Karpas-422 (cell line): ENCODE results near the gene HLA-C. TPM values are rescaled to one million over a fixed set of nuclear protein-coding genes. Genes with fewer than 3 reads are reported as not detected.
"Not testable (repeated sequence)": the region's sequence is repeated elsewhere in the genome, so short reads cannot be mapped to it uniquely, and the experiment has no call there.

Source experiments
- DNase-seq: peaks from one replicate; pipeline ENCODE4 v3.0.0-alpha.2; 2015
- H2AFZ ChIP-seq: fragments of 200-600 bp; sonication (generic); 2 replicates; pipeline ENCODE4 v1.6.1; 2014; ENCODE audit warnings: antibody characterized with exemption, low read length, mixed read lengths
- H3K27ac ChIP-seq: fragments of 200-600 bp; sonication (generic); 2 replicates; pipeline ENCODE4 v1.5.1; 2014; ENCODE audit warnings: mild to moderate bottlenecking, low read length, moderate library complexity
- H3K27me3 ChIP-seq: fragments of 200-600 bp; sonication (generic); 2 replicates; pipeline ENCODE4 v1.6.1; 2014; ENCODE audit warnings: low read length, mixed read lengths
- H3K36me3 ChIP-seq: fragments of 200-600 bp; sonication (generic); 2 replicates; pipeline ENCODE4 v1.6.1; 2014; ENCODE audit warnings: low read length, mixed read lengths; ENCODE audit not compliant: insufficient read depth
- H3K4me1 ChIP-seq: fragments of 200-600 bp; sonication (generic); 2 replicates; pipeline ENCODE4 v1.6.1; 2014; ENCODE audit warnings: mild to moderate bottlenecking, low read length, mixed read lengths
- H3K4me2 ChIP-seq: fragments of 200-600 bp; sonication (generic); 2 replicates; pipeline ENCODE4 v1.6.1; 2014; ENCODE audit warnings: low read length, low read depth, mild to moderate bottlenecking; ENCODE audit not compliant: poor library complexity, severe bottlenecking
- H3K4me3 ChIP-seq: fragments of 200-600 bp; sonication (generic); 2 replicates; pipeline ENCODE4 v1.5.1; 2014; ENCODE audit warnings: mild to moderate bottlenecking, antibody characterized with exemption, low read length, mixed read lengths
- H3K79me2 ChIP-seq: fragments of 200-600 bp; sonication (generic); 2 replicates; pipeline ENCODE4 v1.6.1; 2014; ENCODE audit warnings: mild to moderate bottlenecking, low read length, mixed read lengths
- H3K9ac ChIP-seq: fragments of 200-600 bp; sonication (generic); 2 replicates; pipeline ENCODE4 v1.6.0; 2014; ENCODE audit warnings: low read length
- H3K9me2 ChIP-seq: fragments of 200-600 bp; sonication (generic), shearing (Covaris generic); replicated peaks from 2 replicates; pipeline ENCODE4 v1.6.0; 2014; ENCODE audit warnings: mild to moderate bottlenecking, low read length, moderate library complexity; ENCODE audit not compliant: insufficient read depth
- H3K9me3 ChIP-seq: fragments of 300-700, 200-600 bp; sonication (generic); 2 replicates; pipeline ENCODE4 v1.6.1; 2014; ENCODE audit warnings: low read length, mixed read lengths
- H4K20me1 ChIP-seq: fragments of 200-600 bp; sonication (generic); 2 replicates; pipeline ENCODE4 v1.6.1; 2014; ENCODE audit warnings: mild to moderate bottlenecking, antibody characterized with exemption, low read length, low read depth; ENCODE audit not compliant: insufficient read depth
- total RNA-seq: library from RNA; depleted of rRNA; stranded (reverse); fragments of >200 nt; shearing (Covaris generic); gene quantifications from 2 replicates; pipeline ENCODE4 v1.2.3, GENCODE V29; 2014; ENCODE audit warnings: low replicate concordance

The HLA-C gene
- total RNA-seq, 1 experiment from 2014 or later, result 317 TPM

- no peak overlapping the region for H3K9ac ChIP-seq
- no peaks in the 10 kb centered on the region for H3K9me3 ChIP-seq
- H4K20me1 ChIP-seq, result no peaks in the 10 kb centered on the region
- H3K4me2 ChIP-seq, result no peak overlapping the region
- no peaks in the 10 kb centered on the region for H3K36me3 ChIP-seq
- no peaks in the 10 kb centered on the region for H3K79me2 ChIP-seq
- H3K4me3 ChIP-seq, result no peak overlapping the region
- H3K27me3 ChIP-seq, result no peaks in the 10 kb centered on the region
- no peak overlapping the region for H2AFZ ChIP-seq
- H3K4me1 ChIP-seq, result no peaks in the 10 kb centered on the region
- H3K9me2 ChIP-seq, result no peaks in the 10 kb centered on the region
- no peak for DNase-seq
- no peak overlapping the region for H3K27ac ChIP-seq
Measured at GRCh38 chr6:31285486-31285885, 13.6 kb upstream of the HLA-C start.

- not testable (repeated sequence) for H2AFZ ChIP-seq, H3K36me3 ChIP-seq, H3K4me1 ChIP-seq, H3K27me3 ChIP-seq, H3K9ac ChIP-seq, H4K20me1 ChIP-seq, H3K4me3 ChIP-seq, H3K27ac ChIP-seq, H3K9me2 ChIP-seq, H3K79me2 ChIP-seq, H3K4me2 ChIP-seq, DNase-seq, H3K9me3 ChIP-seq
Measured at GRCh38 chr6:31279647-31280046, 7.8 kb upstream of the HLA-C start.

- H3K4me1 ChIP-seq, result peaks cover 41% of the 10 kb centered on the region
- no peaks in the 10 kb centered on the region for H3K9me2 ChIP-seq
- peak overlapping the region; percentile 91 for H3K9ac ChIP-seq
- H4K20me1 ChIP-seq, result peaks cover 22% of the 10 kb centered on the region
- peak overlapping the region; percentile 78 for H3K4me2 ChIP-seq
- H3K27ac ChIP-seq, result no peak overlapping the region
- DNase-seq, result no peak
- no peaks in the 10 kb centered on the region for H3K27me3 ChIP-seq
- H2AFZ ChIP-seq, result peak overlapping the region; percentile 10; the same call in 1 of the 2 replicates
- no peaks in the 10 kb centered on the region for H3K9me3 ChIP-seq
- H3K36me3 ChIP-seq, result peaks cover 19% of the 10 kb centered on the region; the same call in 1 of the 2 replicates
- no peaks in the 10 kb centered on the region for H3K79me2 ChIP-seq
- no peak overlapping the region; the same call in 1 of the 2 replicates for H3K4me3 ChIP-seq
Measured at GRCh38 chr6:31272836-31273626, 1.1 kb upstream of the HLA-C start.

- H3K9ac ChIP-seq, result peak overlapping the region; percentile 91
- DNase-seq, result no peak
Measured at GRCh38 chr6:31272436-31272835, 544 bp upstream of the HLA-C start.

GRCh38 chr6:31270788-31271640 lies 878 bp downstream of the HLA-C start:
- Histone ChIP-seq H3K9me2 (no peaks in the 10 kb centered on the region), H3K27ac (peak overlapping the region; percentile 55; the same call in 1 of the 2 replicates), H3K36me3 (peaks cover 19% of the 10 kb centered on the region; the same call in 1 of the 2 replicates), H3K79me2 (no peaks in the 10 kb centered on the region), H3K4me3 (peak overlapping the region; percentile 86), H2AFZ (peak overlapping the region; percentile 83), H3K9me3 (no peaks in the 10 kb centered on the region), H4K20me1 (peaks cover 24% of the 10 kb centered on the region), H3K4me1 (peaks cover 41% of the 10 kb centered on the region), H3K4me2 (peak overlapping the region; percentile 78), H3K27me3 (no peaks in the 10 kb centered on the region), H3K9ac (peak overlapping the region; percentile 91)
- DNase-seq, result peak; percentile 77

More at GRCh38 chr6:31272436-31272835, 544 bp upstream of the HLA-C start:
- Histone ChIP-seq H3K27ac (no peak overlapping the region), H3K4me1 (peaks cover 41% of the 10 kb centered on the region), H3K36me3 (peaks cover 19% of the 10 kb centered on the region; the same call in 1 of the 2 replicates), H3K4me2 (peak overlapping the region; percentile 78), H3K79me2 (no peaks in the 10 kb centered on the region), H2AFZ (peak overlapping the region; percentile 10; the same call in 1 of the 2 replicates), H3K9me2 (no peaks in the 10 kb centered on the region), H3K9me3 (no peaks in the 10 kb centered on the region), H4K20me1 (peaks cover 24% of the 10 kb centered on the region), H3K27me3 (no peaks in the 10 kb centered on the region), H3K4me3 (peak overlapping the region; percentile 86)

GRCh38 chr6:31268836-31269235 lies 3.1 kb downstream of the HLA-C start:
- no peaks in the 10 kb centered on the region for H3K9me2 ChIP-seq
- no peaks in the 10 kb centered on the region for H3K27me3 ChIP-seq
- H4K20me1 ChIP-seq, result peaks cover 24% of the 10 kb centered on the region
- no peak overlapping the region for H3K9ac ChIP-seq
- no peak overlapping the region for H3K4me2 ChIP-seq
- DNase-seq, result no peak
- H2AFZ ChIP-seq, result no peak overlapping the region
- H3K4me1 ChIP-seq, result peaks cover 41% of the 10 kb centered on the region
- no peaks in the 10 kb centered on the region for H3K9me3 ChIP-seq
- no peaks in the 10 kb centered on the region for H3K79me2 ChIP-seq
- H3K4me3 ChIP-seq, result no peak overlapping the region
- H3K36me3 ChIP-seq, result peaks cover 19% of the 10 kb centered on the region; the same call in 1 of the 2 replicates
- no peak overlapping the region for H3K27ac ChIP-seq

- Histone ChIP-seq H3K27me3 (no peaks in the 10 kb centered on the region), H3K9ac (no peak overlapping the region), H3K4me1 (peaks cover 41% of the 10 kb centered on the region), H3K9me3 (no peaks in the 10 kb centered on the region; the same call in 1 of the 2 replicates), H3K4me2 (no peak overlapping the region), H3K27ac (no peak overlapping the region), H3K79me2 (no peaks in the 10 kb centered on the region), H3K9me2 (no peaks in the 10 kb centered on the region), H4K20me1 (peaks cover 24% of the 10 kb centered on the region), H2AFZ (no peak overlapping the region), H3K4me3 (no peak overlapping the region), H3K36me3 (peaks cover 19% of the 10 kb centered on the region; the same call in 1 of the 2 replicates)
- DNase-seq, result no peak
Measured at GRCh38 chr6:31268369-31268765, 3.5 kb downstream of the HLA-C start.
